ENCODE measurements around the gene RSPH1.
A peak's percentile ranks its signal among the peaks of the same experiment; 100 is the strongest.

The RSPH1 gene

DNA sequence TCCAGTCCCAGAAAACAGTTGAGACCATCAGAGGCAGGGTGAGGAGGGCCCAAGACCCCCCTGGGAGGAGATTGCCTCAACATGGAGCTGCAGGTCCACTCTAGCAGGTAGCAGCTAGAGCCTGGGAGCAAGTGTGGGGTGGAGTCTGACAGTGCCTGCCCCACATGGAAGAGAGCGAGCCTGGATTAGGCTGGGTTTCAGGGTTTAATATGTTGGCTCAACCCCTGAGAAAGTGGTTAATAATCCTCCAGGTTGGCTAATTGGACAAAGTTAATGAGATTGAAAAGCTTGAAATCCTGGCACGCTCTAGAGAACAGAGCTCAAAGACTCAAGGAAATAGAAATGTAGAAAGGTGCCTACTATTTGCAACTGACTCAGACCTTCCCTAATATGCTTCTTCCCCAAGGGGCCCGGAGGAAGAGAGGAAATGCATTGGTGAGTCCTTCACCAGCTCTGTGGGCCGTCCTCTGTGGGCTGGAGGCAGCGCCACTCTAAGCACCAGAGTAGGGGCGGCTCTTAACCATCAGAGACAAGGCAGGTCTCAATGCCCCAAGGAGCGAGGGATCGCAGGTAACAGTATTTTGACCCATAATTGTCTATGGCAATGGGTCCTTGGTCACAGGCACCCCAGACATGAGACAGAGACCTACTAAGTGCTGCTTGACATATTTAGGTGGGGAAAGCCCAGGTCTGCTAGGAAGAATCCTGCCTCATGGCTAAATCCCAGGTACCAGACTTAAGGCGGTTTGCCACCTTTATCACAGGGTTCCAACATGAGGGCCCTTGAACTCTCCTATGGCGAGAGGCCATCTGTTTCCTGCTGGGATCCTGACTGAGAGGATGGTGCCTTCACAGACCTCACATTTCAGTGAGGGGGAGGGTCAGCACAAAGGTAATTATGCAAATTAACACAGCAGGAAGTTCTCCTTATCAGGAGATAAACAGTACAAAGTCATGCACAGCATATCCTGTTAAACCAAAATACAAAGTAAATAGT is 33.8 kb downstream of the RSPH1 start:
- DNase-seq = peak; percentile 89

DNA sequence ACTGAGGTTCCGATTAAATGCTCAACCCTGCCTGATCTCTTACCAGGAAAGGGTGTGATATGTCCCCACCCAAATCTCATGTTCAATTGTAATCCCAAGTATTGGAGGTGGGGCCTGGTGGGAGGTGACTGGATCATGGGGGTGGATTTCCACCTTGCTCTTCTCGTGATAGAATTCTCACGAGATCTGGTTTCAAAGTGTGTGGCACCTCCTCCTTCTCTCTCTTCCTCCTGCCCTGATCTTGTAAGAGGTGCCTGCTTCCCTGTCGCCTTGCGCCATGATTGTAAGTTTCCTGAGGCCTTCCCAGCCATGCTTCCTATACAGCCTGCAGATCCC is 34.9 kb downstream of the RSPH1 start:
- DNase-seq = no peak

DNA sequence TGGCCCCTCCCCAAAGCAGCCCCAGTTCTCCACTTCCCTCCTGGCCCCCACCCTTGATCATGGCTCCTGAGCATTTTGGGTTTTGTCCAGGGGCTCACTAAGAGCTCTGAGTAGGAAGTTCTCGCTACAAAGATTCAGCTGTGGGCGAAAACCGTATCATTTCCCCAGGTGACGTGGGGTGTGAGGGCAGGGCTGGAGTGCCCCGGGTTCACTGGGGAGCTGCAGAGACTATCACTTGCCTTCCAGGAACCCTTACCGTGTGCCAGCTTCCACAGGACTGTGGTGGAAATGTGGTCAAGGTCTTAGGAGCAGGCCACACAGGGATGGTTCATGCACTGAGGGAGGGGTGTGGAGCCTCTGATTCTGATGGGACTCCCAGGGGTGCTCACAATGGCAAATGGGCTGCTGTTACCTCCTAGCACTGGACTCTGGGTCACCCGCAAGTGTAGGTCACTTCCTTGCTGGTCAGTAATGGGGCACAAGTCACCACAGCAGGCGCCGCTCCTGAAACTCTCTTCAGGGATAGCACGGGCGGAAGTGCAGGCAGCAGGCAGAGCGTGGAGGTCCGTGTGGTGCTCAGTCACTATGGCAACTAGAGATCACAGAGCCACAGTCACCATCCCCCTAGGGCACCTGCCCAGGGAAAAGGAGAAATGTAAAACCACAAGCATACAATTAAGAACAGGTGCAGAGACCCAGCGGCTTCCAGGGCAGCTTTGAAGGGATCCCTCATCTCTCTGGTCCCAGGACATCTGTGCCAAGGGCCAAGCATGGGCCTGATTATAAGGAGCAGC is 35.4 kb downstream of the RSPH1 start:
- peak; percentile 83 for DNase-seq

DNA sequence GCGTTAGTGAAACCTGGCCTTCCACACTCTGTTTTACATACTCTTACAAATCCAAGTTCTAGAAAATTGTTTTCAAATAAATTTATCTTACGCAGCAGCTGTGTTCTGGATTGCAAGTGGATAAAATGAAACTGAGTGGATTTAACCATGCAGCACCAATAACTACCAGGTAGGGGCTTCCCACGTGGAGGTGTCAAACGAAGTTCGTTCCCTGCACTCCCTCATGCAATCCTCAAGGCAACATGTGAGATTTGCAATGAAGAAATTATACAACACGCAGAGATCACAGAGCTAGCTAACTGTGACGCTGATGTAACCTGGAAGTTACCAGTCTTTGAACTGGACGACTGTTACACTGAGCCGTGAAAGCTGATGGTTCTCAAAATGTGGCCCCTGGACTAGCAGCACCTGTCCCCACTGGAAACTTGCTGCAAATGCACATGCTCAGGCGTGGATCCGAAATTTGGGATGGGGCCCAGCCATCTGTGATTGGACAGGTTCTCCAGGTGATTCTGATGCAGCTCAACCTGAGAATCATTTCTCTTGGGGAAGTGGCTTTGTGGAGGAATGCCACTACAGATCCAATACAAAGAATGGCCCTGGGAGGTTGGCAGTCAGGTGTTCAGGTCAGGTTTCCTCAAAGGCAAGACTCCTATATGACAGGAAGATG is 36.3 kb downstream of the RSPH1 start:
- DNase-seq = no peak

DNA sequence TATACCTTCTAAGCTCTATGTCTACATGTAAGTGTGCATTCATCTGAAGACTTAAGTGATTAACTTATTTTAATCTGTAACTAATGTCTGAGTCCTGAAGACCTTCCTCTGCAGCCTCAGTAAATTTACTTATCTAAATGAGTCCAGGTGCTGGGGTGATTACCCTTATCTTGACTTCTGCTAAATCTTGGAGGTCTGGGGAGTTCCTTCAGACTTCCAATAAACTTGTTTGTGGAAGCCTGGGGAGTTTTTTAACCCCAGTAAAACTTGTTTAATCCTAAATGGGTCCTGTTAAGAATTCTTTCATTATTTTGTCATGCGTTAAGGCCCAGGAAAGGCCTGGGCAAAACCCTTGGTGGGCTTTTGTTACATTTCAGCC is 37.0 kb downstream of the RSPH1 start:
- no peak for DNase-seq

DNA sequence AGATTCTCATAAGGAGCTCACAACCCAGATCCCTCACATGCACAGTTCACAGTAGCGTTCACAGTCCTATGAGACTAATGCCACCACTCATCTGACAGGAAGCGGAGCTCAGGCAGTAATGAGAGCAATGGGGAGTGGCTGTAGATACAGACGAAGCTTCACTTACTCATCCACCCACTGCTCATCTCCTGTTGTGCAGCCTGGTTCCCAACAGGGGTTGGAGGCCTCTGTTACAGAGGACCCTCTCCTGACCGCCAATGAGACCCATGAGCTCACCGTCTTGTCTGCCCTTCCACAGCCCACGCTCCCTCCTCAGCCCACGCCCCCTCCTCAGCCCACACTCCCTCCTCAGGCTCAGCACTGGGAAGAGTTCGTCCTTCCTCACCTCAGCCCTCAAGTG is 39.6 kb downstream of the RSPH1 start:
- peak; percentile 12 for DNase-seq

DNA sequence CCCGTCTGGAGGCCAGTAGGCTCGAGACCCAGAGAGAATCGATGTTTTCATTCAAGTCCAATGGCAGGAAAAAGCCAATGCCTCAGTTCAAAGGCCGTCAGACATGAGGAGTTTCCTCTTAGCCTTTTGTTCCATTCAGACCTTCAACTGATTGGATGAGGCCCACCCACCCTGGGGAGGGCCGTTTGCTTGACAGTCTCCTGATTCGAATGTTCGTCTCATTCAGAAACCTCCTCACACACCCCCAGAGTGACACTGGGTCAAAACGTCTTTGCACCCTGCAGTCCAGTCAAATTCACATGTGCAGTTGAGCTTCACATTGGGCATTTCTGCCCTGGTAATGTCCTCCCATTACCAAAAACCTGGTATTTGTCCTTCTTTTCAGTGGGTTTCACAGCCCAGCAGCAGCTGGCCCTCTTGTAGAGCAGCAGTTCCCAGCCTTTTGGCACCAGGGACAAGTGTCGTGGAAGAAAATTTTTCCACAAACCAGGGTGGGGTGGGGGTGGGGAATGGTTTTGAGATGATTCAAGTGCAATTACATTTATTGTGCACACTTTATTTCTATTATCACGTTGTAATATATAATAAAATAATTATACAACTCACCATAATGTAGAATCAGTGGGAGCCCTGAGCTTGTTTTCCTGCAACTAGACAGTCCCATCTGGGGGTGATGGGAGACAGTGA is 40.1 kb downstream of the RSPH1 start:
- no peak for DNase-seq

DNA sequence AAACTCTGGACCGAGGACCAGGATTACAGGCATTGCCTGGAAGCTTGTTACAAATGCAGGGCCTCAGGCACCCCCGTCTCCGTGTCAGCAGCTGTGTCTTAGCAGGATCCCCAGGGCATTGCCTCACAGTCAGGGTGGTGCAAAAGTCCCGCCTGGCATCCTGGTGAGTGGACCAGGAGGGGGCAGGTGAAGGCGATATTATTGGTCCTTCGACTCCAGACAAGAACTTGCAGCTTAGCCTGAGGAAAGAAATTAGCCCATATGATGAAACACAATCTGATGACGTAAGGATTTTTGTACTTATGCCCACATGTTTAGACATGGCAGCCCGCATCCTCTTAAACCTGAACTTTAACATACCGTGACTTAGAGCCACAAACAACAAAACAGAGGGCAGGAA is 40.8 kb downstream of the RSPH1 start:
- DNase-seq = no peak

DNA sequence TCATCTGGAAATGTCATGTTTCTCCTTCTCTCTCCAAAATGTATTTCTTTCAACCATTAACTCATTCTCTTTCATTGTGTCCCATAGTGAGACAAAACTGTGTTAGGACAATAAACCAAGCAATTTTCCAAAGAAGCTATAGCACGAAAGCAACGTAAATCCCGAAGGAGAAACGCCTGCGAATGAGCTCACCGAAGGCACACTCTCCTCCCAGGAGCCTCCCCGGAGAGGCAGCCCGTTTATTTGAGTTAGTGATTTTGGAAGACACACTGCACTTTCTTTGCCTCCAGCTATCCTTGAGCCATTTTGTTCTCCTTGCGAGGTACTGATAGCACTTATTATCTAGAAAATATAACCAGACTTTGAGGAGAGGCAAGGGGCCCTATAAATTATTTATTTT is 41.2 kb downstream of the RSPH1 start:
- DNase-seq = no peak

DNA sequence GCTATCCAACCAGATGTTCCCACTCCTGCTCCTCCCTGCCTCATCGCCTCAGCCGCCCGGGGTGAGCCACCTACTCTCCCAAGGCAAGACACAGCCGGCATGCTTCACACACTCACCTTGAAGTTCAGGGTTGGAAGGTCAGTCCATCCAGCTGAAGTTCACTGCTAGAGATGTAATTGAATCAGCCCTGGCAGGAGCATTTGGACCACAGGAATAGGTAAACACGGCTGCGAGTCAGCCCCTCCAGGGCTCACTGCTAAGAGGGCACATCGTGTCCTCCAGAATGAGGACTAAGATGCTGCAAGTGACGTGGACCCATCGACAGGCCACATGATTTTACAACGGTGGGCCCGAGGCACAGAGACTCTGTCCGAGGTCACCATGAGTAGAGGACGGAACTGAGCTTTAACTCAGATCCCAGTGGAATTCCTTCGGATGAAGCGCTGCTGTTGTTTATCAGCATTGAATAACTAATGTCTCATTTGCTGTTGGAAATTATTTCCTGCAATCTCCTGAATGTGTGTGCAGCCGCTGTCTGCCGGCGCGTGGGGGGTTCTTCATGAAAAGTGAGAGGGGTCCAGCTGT is 41.9 kb downstream of the RSPH1 start:
- no peak for DNase-seq

DNA sequence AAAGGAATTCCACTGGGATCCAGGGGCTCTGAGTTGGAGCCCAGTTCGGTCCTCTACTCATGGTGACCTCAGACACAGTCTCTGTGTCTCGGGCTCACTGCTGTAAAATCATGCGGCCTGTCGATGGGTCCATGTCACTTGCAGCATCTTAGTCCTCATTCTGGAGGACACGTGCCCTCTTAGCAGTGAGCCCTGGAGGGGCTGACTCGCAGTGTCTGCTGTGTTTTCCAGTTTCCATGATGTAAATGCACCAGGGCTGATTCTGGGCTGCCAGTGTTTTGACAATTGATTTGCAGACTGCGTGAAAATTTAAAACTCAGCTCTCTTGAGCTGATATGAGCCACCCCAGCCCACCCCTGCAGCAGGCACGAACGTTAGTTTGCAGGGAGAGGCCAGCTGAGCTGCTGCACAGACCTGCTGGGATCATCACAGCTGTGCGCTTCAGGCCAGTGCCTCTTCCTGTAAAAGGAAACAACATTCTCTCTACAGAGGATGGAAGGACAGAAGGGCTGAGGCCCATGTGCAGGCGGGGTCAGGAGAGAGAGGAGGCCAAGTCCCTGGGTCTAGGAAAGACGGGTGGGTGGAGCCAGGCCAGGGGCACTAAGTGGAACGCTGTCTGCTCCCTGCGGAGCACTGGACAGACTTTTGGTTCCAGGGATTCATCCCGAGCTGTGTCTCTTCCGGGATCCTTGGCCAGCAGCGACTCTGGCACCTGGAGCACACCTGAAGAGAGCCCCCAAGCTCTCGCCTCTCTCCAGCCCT is 42.6 kb downstream of the RSPH1 start:
- peak; percentile 55 for DNase-seq

DNA sequence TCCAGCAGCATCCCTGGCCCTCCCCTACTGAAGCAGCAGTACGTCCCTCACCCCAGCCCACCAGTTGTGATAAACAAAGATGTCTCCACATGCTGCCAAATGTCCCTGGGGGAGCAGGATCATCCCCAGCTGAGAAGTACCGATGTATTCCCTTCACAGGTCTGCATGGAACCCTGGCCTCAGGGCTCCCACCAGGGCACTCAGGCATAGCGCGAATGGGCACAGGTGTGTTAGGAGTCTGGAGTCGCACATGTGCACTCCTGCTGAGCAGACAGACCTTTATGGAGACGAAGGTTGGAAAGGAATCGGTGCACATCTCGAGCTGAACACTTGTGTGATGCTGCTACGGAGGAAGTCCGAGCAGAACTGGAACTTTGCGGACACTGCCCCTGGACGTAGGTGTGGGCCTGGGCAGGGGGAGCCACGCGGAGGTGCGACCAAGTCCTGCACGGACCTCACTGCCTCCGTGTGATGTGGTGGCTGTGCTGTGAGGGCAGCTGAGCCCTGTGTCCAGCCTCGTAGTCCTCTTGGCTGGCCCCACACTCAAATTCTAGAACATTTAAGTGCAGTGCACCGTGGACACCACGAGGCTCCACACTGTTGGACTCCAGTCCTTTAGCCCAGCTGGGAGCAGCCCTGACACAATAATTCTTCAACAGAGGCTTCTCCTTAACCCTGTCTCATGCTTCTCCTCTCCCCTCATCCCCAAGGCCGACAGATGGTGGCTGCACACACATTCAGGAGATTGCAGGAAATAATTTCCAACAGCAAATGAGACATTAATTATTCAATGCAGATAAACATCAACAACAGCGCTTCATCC is 43.4 kb downstream of the RSPH1 start:
- DNase-seq = no peak

DNA sequence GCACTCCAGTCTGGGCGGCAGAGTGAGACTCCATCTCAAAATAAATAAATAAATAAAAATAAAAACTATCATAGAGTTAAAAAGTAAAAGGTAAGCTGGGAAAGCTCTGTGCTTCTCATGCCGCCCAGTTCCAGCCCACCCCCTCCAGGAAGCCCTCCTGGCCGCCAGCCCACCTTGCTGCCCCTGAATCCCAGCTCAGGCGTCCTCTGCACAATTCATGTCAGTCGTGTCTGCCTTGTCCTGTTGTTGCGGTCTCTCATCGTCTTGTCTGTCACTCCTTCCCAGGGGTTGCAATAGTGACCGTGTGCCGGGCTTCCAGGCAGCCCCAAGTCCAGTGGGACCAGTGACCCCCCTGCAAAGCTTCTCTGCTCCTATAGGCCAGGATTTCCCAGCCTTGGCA is 44.1 kb downstream of the RSPH1 start:
- DNase-seq = no peak

DNA sequence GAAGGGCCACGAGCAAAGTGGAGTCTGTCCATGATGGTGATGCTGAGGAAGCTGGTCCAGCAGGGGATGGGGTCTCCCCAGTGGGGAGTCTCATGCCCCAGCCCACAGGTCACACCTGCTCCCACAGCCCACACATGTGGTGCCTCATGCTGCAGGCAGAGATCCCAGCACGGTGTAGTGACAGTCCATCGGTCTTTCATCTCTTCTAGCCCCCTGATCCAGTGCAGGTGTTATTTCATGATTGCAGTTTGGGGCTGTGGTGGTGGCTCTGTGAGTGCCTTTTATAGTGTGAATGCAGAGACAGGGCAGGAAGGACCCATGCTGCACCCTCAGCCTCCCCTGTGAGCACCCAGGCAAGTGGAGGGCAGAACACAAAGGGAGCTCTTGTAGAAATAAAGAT is 47.3 kb downstream of the RSPH1 start:
- DNase-seq = no peak

DNA sequence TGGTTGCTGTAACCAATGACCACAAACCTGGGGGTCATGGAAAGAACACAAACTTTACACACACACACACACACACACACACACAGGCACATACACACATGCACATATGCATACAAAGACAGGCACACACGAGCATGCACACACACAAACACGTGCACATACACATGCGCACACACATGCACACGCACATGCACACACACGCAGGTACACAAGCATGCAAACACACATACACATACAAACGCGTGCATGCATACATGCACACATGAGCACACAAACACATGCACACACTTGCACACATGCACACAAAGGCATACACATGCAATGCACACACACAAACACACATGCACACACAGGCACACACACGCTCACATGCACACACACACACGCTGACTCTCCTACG is 48.3 kb downstream of the RSPH1 start:
- DNase-seq = no peak

DNA sequence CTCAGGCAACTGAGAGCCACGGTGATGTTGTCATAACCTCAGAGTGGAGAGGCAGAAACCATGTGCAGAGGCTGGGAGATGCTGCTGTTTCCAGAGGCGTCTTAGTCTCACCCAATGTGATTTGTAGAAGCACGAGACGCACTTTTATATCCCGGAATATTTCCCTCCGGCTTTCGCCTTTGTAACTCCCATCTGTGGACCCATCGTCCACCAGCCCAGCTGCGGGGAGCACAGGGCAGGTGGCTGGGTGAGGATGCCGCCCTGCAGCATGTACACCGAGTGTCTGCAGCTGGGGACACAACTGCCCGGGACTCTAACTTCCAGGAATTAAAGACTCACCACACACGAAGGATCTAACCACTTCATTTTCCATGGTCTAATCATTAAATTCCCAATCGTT is 48.8 kb downstream of the RSPH1 start:
- no peak for DNase-seq

DNA sequence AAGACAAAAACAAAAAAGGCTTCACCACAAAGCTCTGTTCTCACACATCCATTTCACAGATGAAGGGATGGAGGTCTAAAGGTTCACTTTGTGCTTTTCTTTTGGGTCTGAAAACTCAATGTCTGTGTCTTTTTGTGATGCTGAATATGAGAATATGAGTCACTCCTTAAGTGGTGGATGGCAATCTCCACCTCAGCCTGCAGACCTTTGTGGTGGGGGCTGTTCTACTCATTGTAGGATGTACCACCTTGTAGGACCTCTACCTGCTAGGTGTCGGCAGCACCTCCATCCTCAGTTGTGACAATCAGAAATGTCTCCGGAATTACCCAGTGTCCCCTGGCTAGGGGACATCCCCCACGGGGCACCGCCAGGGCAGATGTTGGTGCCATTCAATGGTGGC is 49.5 kb downstream of the RSPH1 start:
- DNase-seq = no peak

DNA sequence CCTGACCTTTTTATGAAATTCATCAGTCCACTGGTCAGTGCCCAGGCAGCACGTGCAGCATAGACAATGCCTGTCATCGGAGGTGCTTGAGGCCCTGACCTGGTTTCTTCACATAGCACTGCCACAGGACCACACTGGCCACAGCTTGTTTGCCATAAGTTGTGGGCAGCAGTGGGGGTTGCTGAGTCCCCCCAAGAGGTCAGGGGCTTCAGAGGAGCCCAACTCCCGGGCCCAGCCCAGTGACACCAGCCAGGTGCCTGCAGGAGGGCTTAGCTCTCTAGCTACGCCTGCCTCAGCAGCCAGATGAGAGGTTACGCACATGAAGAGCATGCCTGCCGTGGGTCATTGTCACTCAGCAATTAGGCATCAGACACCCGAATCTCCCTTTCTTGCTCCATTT is 50.7 kb downstream of the RSPH1 start:
- DNase-seq = no peak

DNA sequence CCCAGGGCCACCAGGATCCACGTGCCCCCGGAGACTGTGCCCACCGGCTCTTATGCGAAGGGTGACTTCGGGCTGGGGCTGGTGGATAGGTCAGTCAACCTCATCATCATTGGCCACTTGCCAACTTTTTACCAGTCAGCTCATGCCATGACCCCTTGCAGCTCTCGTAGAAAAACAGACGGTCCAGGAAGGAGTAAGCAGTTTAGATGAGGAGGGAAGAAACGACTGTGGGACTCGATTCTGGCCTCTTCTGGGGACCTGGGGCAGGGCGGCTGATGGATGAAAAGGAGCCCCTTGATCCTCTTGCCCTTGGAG is 51.3 kb downstream of the RSPH1 start:
- DNase-seq = no peak

DNA sequence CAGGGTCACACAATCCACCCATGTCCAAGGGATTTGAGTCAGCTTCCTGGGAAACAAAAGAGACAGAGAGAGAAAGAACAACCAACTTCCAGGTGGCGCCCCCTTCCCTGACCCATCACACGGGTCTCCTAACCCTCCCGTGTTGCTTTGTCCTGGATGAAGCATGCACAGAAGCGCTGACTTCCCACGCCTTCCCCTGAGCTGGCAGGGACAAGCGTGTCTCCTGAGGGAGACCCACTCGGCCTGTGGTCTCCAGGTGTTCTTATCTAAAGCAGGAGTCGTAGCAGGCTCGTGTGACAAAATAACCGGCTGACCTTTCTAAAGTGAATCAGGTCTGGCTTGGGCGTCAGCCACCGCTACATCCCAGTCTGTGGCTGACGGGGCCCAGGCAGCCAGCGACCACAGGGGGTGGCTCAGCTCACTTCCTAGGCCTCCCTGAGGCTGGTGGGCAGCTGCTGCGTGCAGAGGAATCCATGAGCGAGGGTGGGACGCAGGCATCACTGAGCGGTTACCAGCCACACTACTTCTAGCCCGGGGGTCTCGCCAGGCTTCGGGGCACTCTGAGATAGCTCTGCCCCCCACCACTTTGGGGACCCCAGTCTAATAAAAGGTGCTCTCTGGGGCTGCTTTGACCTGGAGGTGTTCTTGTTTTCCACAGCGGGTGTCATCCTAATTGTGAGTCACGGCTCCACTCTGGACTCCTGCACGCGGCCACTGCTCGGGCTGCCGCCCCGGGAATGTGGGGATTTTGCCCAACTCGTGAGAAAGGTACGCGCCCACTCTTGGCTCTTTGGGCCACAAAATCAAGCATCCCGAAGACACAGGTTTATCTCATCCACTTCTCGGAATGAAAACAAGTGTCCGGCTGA is 51.9 kb downstream of the RSPH1 start:
- DNase-seq = no peak

Data from NCI-H510A treated with DMSO at 0.1 percent for 48 hours (cell line).